Endothelial cell of umbilical vein (primary cell): ENCODE results near the gene SHOC2. TPM values are rescaled to one million over a fixed set of nuclear protein-coding genes. Genes with fewer than 3 reads are reported as not detected.

Experiments used
- BruUV-seq: library from RNA; stranded (reverse); fragments of 400-500 nt; replicated peaks from 2 replicates; lab custom pipeline; 2021; lab: Mats Ljungman, UMichigan
- CTCF ChIA-PET: fragments of 300-600, 350-600 bp; sonication (Branson Sonifier 250); formaldehyde crosslinking; loops from one replicate; lab custom pipeline; 2021; ENCODE audit warnings: antibody characterized with exemption, inconsistent platforms; lab: Charles Lee
- POLR2A ChIA-PET: fragments of 300-600, 350-600 bp; sonication (Branson Sonifier 250); formaldehyde crosslinking; loops from one replicate; lab custom pipeline; 2021; ENCODE audit warnings: antibody characterized with exemption, inconsistent platforms; lab: Charles Lee
- DNase-seq: peaks from one replicate; pipeline ENCODE4 v3.0.0-alpha.2; 2011; ENCODE audit warnings: low read depth, low spot score
- FAIRE-seq: peaks from 2 replicates; lab custom pipeline; 2011; peaks lifted over from hg19 to GRCh38; lab: Jason Lieb, UNC
- H2AFZ ChIP-seq: 2 replicates; pipeline ENCODE4 v1.6.0; 2012; ENCODE audit warnings: low read depth, low read length, control low read depth, inconsistent platforms
- H3K27ac ChIP-seq: 2 replicates; pipeline ENCODE4 v1.5.1; 2011; ENCODE audit warnings: low read depth, mild to moderate bottlenecking, control low read depth, low read length, moderate library complexity; ENCODE audit not compliant: insufficient read depth
- H3K27me3 ChIP-seq, 2 experiments: 2 replicates each; pipeline versions ENCODE4 v1.6.0 to v1.6.1; 2011; ENCODE audit warnings: low read length in 2 of 2, mixed read lengths in 1 of 2; ENCODE audit not compliant: control insufficient read depth in 2 of 2, insufficient read depth in 2 of 2
- H3K36me3 ChIP-seq, 2 experiments: 2 replicates in 1 of 2; 3 replicates in 1 of 2; pipeline ENCODE4 v1.5.1; 2011; ENCODE audit warnings: low read length in 2 of 2, mild to moderate bottlenecking in 1 of 2, moderate library complexity in 1 of 2; ENCODE audit not compliant: control insufficient read depth in 2 of 2, insufficient read depth in 2 of 2; ENCODE audit errors: extremely low read depth in 1 of 2
- H3K4me1 ChIP-seq: 3 replicates; pipeline ENCODE4 v1.5.1; 2011; ENCODE audit warnings: mild to moderate bottlenecking, low read length; ENCODE audit not compliant: control insufficient read depth, insufficient read depth; ENCODE audit errors: extremely low read depth
- H3K4me2 ChIP-seq: 2 replicates; pipeline ENCODE4 v1.6.1; 2011; ENCODE audit warnings: low read length, control low read depth, mixed read lengths; ENCODE audit not compliant: insufficient read depth
- H3K4me3 ChIP-seq, 3 experiments: fragments of 200-600 bp in 1 of 3; sonication (generic), shearing (Covaris generic) in 1 of 3; replicated peaks in 1 of 3; 2 replicates each; pipeline ENCODE4 v1.5.1; 2011 to 2016; ENCODE audit warnings: control low read depth in 3 of 3, low read length in 3 of 3, mild to moderate bottlenecking in 2 of 3, inconsistent platforms in 1 of 3, low read depth in 1 of 3, moderate library complexity in 1 of 3; ENCODE audit not compliant: insufficient read depth in 1 of 3
- H3K79me2 ChIP-seq: 2 replicates; pipeline ENCODE4 v1.6.0; 2012; ENCODE audit warnings: low read length, inconsistent platforms; ENCODE audit not compliant: control insufficient read depth, insufficient read depth
- H3K9ac ChIP-seq: replicated peaks from 2 replicates; pipeline ENCODE3; 2011; ENCODE audit warnings: low read length, control low read depth; ENCODE audit not compliant: insufficient read depth; ENCODE audit errors: extremely low read depth
- H3K9me1 ChIP-seq: replicated peaks from 3 replicates; pipeline ENCODE4 v1.6.0; 2011; ENCODE audit warnings: mild to moderate bottlenecking, low read length; ENCODE audit not compliant: control insufficient read depth, insufficient read depth; ENCODE audit errors: extremely low read depth
- H3K9me3 ChIP-seq: replicated peaks from 2 replicates; pipeline ENCODE4 v1.5.1; 2012; ENCODE audit warnings: low read length, inconsistent platforms; ENCODE audit not compliant: control insufficient read depth, insufficient read depth
- H4K20me1 ChIP-seq: replicated peaks from 2 replicates; pipeline ENCODE3; 2011; ENCODE audit warnings: mild to moderate bottlenecking, low read length; ENCODE audit not compliant: control insufficient read depth, insufficient read depth; ENCODE audit errors: extremely low read depth
- CTCF ChIP-seq, 2 donors: IDR thresholded peaks; 1 replicate in 1 of 2; 2 replicates in 1 of 2; pipeline ENCODE4 v1.5.1; 2011; ENCODE audit warnings: low read length in 2 of 2, mild to moderate bottlenecking in 2 of 2, moderate library complexity in 2 of 2, control low read depth in 1 of 2, inconsistent platforms in 1 of 2, low read depth in 1 of 2; ENCODE audit not compliant: insufficient read depth in 1 of 2; ENCODE audit errors: extremely low read depth in 1 of 2
- EZH2 ChIP-seq: IDR thresholded peaks from 2 replicates; pipeline ENCODE4 v1.6.1; 2012; ENCODE audit warnings: borderline replicate concordance, low read depth, mild to moderate bottlenecking, moderate library complexity, low read length, inconsistent platforms; ENCODE audit not compliant: severe bottlenecking
- FOS ChIP-seq: IDR thresholded peaks from 2 replicates; pipeline ENCODE4 v1.6.1; 2011; ENCODE audit warnings: mild to moderate bottlenecking, low read length, moderate library complexity, borderline replicate concordance; ENCODE audit not compliant: insufficient read depth
- GATA2 ChIP-seq: IDR thresholded peaks from 2 replicates; pipeline ENCODE4 v1.7.0; 2011; ENCODE audit warnings: low read depth, mild to moderate bottlenecking, moderate library complexity, mixed read lengths, low read length; ENCODE audit not compliant: insufficient read length, insufficient read depth
- JUN ChIP-seq: IDR thresholded peaks from 2 replicates; pipeline ENCODE4 v1.6.1; 2011; ENCODE audit warnings: borderline replicate concordance, low read depth; ENCODE audit not compliant: insufficient read length, insufficient read depth
- MAX ChIP-seq: IDR thresholded peaks from 2 replicates; pipeline ENCODE4 v1.6.1; 2011; ENCODE audit not compliant: insufficient read depth, insufficient read length
- MYC ChIP-seq: IDR thresholded peaks from one replicate; pipeline ENCODE4 v1.6.1; 2011; ENCODE audit warnings: mild to moderate bottlenecking, low read depth, low read length
- POLR2A ChIP-seq: IDR thresholded peaks from 2 replicates; pipeline ENCODE4 v1.6.1; 2012; ENCODE audit warnings: low read depth, mild to moderate bottlenecking, control low read depth, low read length
- POLR2AphosphoS5 ChIP-seq: IDR thresholded peaks from 2 replicates; pipeline ENCODE4 v1.6.1; 2012; ENCODE audit warnings: low read depth, mild to moderate bottlenecking, control low read depth, low read length, moderate library complexity; ENCODE audit not compliant: insufficient read depth
- dilution Hi-C: fragments of 300-500 bp; cut with MboI; formaldehyde crosslinking; loops from one replicate; pipeline ENCODE4 v1.15.0; 2019; ENCODE audit warnings: low sequenced_read_pairs; ENCODE audit not compliant: extremely low pct_ligation_motif_present
- intact Hi-C: fragments of 100-400 bp; cut with micrococcal nuclease; formaldehyde crosslinking; loops from one replicate; pipeline ENCODE4 v1.10.0; 2022
- polyA plus RNA-seq, 4 experiments: library from polyadenylated mRNA; depleted of rRNA in 3 of 4; stranded (reverse) in 3 of 4; unstranded in 1 of 4; fragments of >200 nt; gene quantifications; 2 replicates each; pipeline versions ENCODE4 v1.2.1 to v1.2.3, GENCODE V29; 2011 to 2012; ENCODE audit warnings: missing spikeins in 1 of 4
- total RNA-seq: library from RNA; stranded (reverse); gene quantifications from 2 replicates; pipeline ENCODE4 v1.2.3, GENCODE V29; 2021

The SHOC2 gene
- total and polyA plus RNA-seq, 2 donors (not counting 3 experiments of a cell fraction or from before 2014, with no cell fraction given) = 13.0 to 37.1 TPM

- no peaks in the 10 kb centered on the region for H3K27me3 ChIP-seq
- no peaks in the 10 kb centered on the region for H4K20me1 ChIP-seq
- H3K4me2 ChIP-seq = no peak overlapping the region
- dilution Hi-C loops (no loop called here), intact Hi-C loops (no loop called here)
- ChIA-PET POLR2A (no interaction called here), CTCF (interaction anchor here (1.1 kb wide), 1 partner anchor 9 kb away, joined by 3 read pairs; no protein-coding TSS in a partner anchor)
- no peaks in the 10 kb centered on the region for H3K9me1 ChIP-seq
- no peaks in the 10 kb centered on the region for H3K36me3 ChIP-seq
- no peak overlapping the region for H3K4me3 ChIP-seq
- no peaks in the 10 kb centered on the region for H3K9me3 ChIP-seq
- H2AFZ ChIP-seq = no peak overlapping the region
- DNase-seq = no peak
- H3K9ac ChIP-seq = no peak overlapping the region
- TF ChIP-seq JUN (no peak), POLR2A (no peak), MAX (no peak), MYC (no peak), EZH2 (no peak), POLR2AphosphoS5 (no peak), GATA2 (no peak), CTCF (IDR thresholded peaks at IDR 0.05; ENCODE audit: extremely low read depth in 1 of 2, insufficient read depth in 1 of 2, low read depth in 1 of 2, low read length in 2 of 2) (no peak), FOS (no peak)
- peaks cover 49% of the 10 kb centered on the region for H3K79me2 ChIP-seq
- no peak for FAIRE-seq
- BruUV-seq = no TSS peak
- H3K27ac ChIP-seq = no peak overlapping the region
- no peaks in the 10 kb centered on the region for H3K4me1 ChIP-seq
Measured at GRCh38 chr10:110977662-110978061, 58.3 kb downstream of the SHOC2 start.
